Neutrophil (primary cell): Measurements from ENCODE around the gene LPAR5.

Experiments used
- H3K27ac ChIP-seq: fragments of 200-600 bp; sonication (generic); 2 replicates; pipeline ENCODE4 v1.5.1; 2016; ENCODE audit warnings: mild to moderate bottlenecking, moderate library complexity
- H3K27me3 ChIP-seq: fragments of 200-600 bp; sonication (generic); 2 replicates; pipeline ENCODE4 v1.6.0; 2016; ENCODE audit warnings: mild to moderate bottlenecking
- H3K36me3 ChIP-seq: fragments of 200-600 bp; sonication (generic); 2 replicates; pipeline ENCODE4 v1.5.1; 2017
- H3K4me1 ChIP-seq, 2 experiments: fragments of 200-600 bp in 1 of 2; sonication (generic) in 1 of 2; 1 replicate in 1 of 2; 2 replicates in 1 of 2; pipeline versions ENCODE4 v1.5.1 to v1.6.1; 2013 to 2016; ENCODE audit warnings: low read depth in 1 of 2, low read length in 1 of 2, mild to moderate bottlenecking in 1 of 2, moderate library complexity in 1 of 2; ENCODE audit not compliant: control insufficient read depth in 1 of 2, insufficient read depth in 1 of 2
- H3K4me3 ChIP-seq, 2 experiments: fragments of 200-600 bp in 1 of 2; sonication (generic) in 1 of 2; 1 replicate in 1 of 2; 2 replicates in 1 of 2; pipeline ENCODE4 v1.5.1; 2013 to 2016; ENCODE audit warnings: low read depth in 1 of 2, low read length in 1 of 2, mild to moderate bottlenecking in 1 of 2, moderate library complexity in 1 of 2
- H3K9me3 ChIP-seq: fragments of 200-600 bp; sonication (generic); 2 replicates; pipeline ENCODE4 v1.5.1; 2016
- TF ChIP-seq, protein P1 (sequence below): fragments of 200-600 bp; sonication (generic); IDR thresholded peaks from 2 replicates; pipeline ENCODE4 v1.5.1; 2016; ENCODE audit warnings: antibody characterized with exemption

Gene LPAR5

GRCh38 chr12:6612652-6613014, 23.1 kb downstream of the LPAR5 start:
- Histone ChIP-seq H3K27ac (no peak overlapping the region), H3K4me3 (peak overlapping the region in 1 of 2 experiments; percentile 9), H3K36me3 (no peaks in the 10 kb centered on the region), H3K9me3 (no peaks in the 10 kb centered on the region), H3K4me1 (peaks cover 22 to 24% of the 10 kb centered on the region in 2 experiments), H3K27me3 (no peaks in the 10 kb centered on the region)
- TF ChIP-seq, protein P1, sequence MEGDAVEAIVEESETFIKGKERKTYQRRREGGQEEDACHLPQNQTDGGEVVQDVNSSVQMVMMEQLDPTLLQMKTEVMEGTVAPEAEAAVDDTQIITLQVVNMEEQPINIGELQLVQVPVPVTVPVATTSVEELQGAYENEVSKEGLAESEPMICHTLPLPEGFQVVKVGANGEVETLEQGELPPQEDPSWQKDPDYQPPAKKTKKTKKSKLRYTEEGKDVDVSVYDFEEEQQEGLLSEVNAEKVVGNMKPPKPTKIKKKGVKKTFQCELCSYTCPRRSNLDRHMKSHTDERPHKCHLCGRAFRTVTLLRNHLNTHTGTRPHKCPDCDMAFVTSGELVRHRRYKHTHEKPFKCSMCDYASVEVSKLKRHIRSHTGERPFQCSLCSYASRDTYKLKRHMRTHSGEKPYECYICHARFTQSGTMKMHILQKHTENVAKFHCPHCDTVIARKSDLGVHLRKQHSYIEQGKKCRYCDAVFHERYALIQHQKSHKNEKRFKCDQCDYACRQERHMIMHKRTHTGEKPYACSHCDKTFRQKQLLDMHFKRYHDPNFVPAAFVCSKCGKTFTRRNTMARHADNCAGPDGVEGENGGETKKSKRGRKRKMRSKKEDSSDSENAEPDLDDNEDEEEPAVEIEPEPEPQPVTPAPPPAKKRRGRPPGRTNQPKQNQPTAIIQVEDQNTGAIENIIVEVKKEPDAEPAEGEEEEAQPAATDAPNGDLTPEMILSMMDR = no peak

DNA sequence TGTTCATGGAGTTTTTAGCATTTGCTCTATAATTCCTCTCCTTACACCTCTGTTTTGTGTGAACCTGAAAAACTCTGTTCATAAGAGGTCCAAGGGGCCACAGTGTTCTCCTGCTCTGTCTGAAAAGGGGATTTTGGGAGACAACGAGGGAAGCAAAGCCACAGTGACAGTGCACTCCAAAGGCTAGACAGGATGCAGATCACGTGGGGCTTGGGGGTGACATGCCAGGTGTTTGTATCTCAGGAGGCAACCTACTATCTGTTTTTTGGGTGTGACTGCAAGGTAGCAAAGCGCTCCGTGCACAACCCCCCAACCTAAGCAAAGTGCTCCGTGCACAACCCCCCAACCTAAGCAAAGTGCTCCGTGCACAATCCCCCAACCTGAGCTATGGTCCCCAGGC, 23.5 kb downstream of the LPAR5 start:
- Histone ChIP-seq H3K4me1 (peaks cover 22 to 26% of the 10 kb centered on the region in 2 experiments), H3K9me3 (no peaks in the 10 kb centered on the region), H3K27me3 (no peaks in the 10 kb centered on the region), H3K36me3 (no peaks in the 10 kb centered on the region), H3K4me3 (no peak overlapping the region), H3K27ac (no peak overlapping the region)
- TF ChIP-seq, protein P1 = no peak

DNA sequence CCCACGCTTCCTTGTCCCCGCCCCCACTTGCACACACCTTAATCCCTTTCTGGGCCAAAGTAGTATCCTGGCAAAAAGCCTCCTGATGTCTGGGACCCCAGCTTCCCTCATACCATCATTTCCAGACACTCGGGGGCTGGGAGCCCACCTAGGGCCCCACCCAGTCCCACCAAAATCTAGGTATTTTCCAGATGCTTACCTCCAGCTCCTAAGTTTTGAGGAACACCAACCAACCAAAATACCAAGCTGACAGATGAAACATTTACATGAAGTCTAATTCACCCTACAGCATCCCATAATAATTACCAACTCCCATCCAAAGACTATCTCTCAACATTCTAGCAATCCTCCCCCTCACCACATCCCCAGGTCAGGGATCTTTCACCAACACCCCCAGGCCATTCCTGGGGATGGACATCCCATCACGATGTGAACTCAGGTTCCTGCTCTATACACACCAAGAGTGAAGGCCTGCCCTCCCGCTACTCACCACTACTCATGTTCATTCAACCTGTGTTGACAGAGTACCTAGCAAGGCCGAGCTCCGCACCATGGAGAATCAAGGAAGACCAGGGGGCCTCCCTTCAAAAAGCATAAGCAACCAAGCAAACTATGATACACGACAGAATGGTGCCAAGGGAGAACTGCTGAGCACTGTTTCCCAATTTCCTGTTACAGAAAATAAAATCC, 27.0 kb downstream of the LPAR5 start:
- Histone ChIP-seq H3K27ac (peak overlapping the region; percentile 94), H3K9me3 (no peaks in the 10 kb centered on the region), H3K36me3 (peaks cover 3% of the 10 kb centered on the region), H3K27me3 (no peaks in the 10 kb centered on the region), H3K4me3 (no peak overlapping the region), H3K4me1 (peaks cover 41 to 42% of the 10 kb centered on the region in 2 experiments)
- TF ChIP-seq, protein P1 = no peak

GRCh38 chr12:6607751-6608591, 27.8 kb downstream of the LPAR5 start:
- TF ChIP-seq, protein P1 = no peak
- H3K36me3 ChIP-seq = peaks cover 5% of the 10 kb centered on the region
- peak overlapping the region; percentile 94 for H3K27ac ChIP-seq
- H3K4me3 ChIP-seq = no peak overlapping the region
- H3K9me3 ChIP-seq = no peaks in the 10 kb centered on the region
- H3K27me3 ChIP-seq = no peaks in the 10 kb centered on the region
- H3K4me1 ChIP-seq = peaks cover 41 to 43% of the 10 kb centered on the region in 2 experiments

DNA sequence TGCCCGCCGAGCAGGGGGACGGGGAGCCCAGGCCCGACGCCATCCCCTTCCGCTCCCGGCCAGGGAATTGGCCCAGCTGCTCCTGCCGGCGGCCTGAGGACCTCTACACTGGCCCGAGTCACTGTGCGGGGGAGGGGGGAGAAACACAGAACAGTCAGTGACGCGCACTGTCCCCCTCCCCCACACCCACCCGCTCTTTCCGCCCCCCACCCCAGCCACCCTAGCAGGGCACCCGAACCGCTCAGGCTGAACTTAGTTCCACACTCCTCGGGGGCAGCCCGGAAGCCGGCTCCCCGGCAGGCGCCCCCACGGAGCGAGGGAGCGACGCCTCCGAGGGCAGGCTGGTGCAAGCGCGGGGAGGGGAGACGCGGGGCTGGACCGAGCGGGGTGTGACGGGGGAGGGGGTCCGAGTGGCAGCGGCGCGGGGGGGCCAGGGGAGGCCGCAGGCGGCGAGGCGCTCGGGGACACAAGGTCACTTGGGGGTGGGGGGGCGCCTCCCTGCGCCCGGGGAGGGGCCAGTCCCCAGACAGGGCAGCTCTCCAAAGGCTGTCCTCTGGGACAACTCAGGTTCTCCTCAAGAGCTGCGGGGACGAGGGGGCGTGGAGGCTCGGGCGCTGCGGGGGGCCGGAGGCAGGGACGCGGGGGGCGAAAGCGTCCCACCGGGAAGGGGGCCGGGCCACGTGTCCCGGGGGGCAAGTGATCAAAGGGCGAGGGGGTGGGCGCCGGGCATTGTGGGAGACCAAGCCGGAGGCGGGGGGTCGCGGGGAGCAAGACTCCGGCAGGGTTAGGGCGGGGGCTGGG, 29.2 kb downstream of the LPAR5 start:
- TF ChIP-seq, protein P1 = peak; percentile 24
- H3K36me3 ChIP-seq = peaks cover 17% of the 10 kb centered on the region
- peak overlapping the region; percentile 94 for H3K27ac ChIP-seq
- peaks cover 33 to 35% of the 10 kb centered on the region in 2 experiments for H3K4me1 ChIP-seq
- peak overlapping the region; percentile 72 to 87 for H3K4me3 ChIP-seq
- H3K27me3 ChIP-seq = no peaks in the 10 kb centered on the region
- H3K9me3 ChIP-seq = no peaks in the 10 kb centered on the region
